ENCODE data around the gene ZNF784.
A peak's percentile ranks its signal among the peaks of the same experiment; 100 is the strongest.

The ZNF784 gene

GRCh38 chr19:55656988-55657747 lies 32.8 kb upstream of the ZNF784 start:
- DNase-seq (ENCODE audit: insufficient read length, low spot score) (no peak), FAIRE-seq (no peak)

GRCh38 chr19:55656552-55656951 lies 32.2 kb upstream of the ZNF784 start:
- DNase-seq (ENCODE audit: insufficient read length, low spot score) (no peak), FAIRE-seq (no peak)

- no peak for FAIRE-seq
These were observed 31.3 kb upstream of the ZNF784 start for GRCh38 chr19:55655648-55656040.

GRCh38 chr19:55654868-55655647 lies 30.7 kb upstream of the ZNF784 start, which contains the start of gene U2AF2:
Gene U2AF2 (plus strand): TSS chr19:55655035. CDS start chr19:55655105, 70 bp downstream.
- FAIRE-seq (peak; percentile 78), DNase-seq (ENCODE audit: insufficient read length, low spot score) (peak; percentile 83)

More at GRCh38 chr19:55655648-55656040, 31.3 kb upstream of the ZNF784 start:
- DNase-seq (ENCODE audit: insufficient read length, low spot score), result no peak

GRCh38 chr19:55654323-55654867 lies 30.0 kb upstream of the ZNF784 start:
- FAIRE-seq, result peak; percentile 90
- peak; percentile 90 for DNase-seq (ENCODE audit: insufficient read length, low spot score)

GRCh38 chr19:55653651-55654322 lies 29.4 kb upstream of the ZNF784 start:
- peak; percentile 89 for FAIRE-seq
- peak; percentile 96 for DNase-seq (ENCODE audit: insufficient read length, low spot score)

- FAIRE-seq, result no peak
- DNase-seq (ENCODE audit: insufficient read length, low spot score), result no peak
These were observed 28.2 kb upstream of the ZNF784 start for GRCh38 chr19:55652311-55653128.

GRCh38 chr19:55651236-55651635 lies 26.9 kb upstream of the ZNF784 start:
- DNase-seq (ENCODE audit: insufficient read length, low spot score) (no peak), FAIRE-seq (no peak)

- FAIRE-seq (no peak), DNase-seq (ENCODE audit: insufficient read length, low spot score) (no peak)
These were observed 26.4 kb upstream of the ZNF784 start for GRCh38 chr19:55650602-55651230.

GRCh38 chr19:55650126-55650557 lies 25.8 kb upstream of the ZNF784 start:
- DNase-seq (ENCODE audit: insufficient read length, low spot score), result no peak
- FAIRE-seq, result no peak

- FAIRE-seq (no peak), DNase-seq (ENCODE audit: insufficient read length, low spot score) (no peak)
These were observed 25.1 kb upstream of the ZNF784 start for GRCh38 chr19:55649268-55650125.

GRCh38 chr19:55648585-55649267 lies 24.4 kb upstream of the ZNF784 start:
- DNase-seq (ENCODE audit: insufficient read length, low spot score) (no peak), FAIRE-seq (no peak)

GRCh38 chr19:55647732-55648584 lies 23.6 kb upstream of the ZNF784 start, which contains the start of gene CCDC106:
Gene CCDC106 (plus strand): TSS chr19:55648212. CDS start chr19:55649047, 835 bp downstream.
- FAIRE-seq (peak; percentile 68), DNase-seq (ENCODE audit: insufficient read length, low spot score) (peak; percentile 67)

- DNase-seq (ENCODE audit: insufficient read length, low spot score), result no peak
- no peak for FAIRE-seq
These were observed 22.7 kb upstream of the ZNF784 start for GRCh38 chr19:55646889-55647731.

- FAIRE-seq (no peak), DNase-seq (ENCODE audit: insufficient read length, low spot score) (no peak)
These were observed 21.1 kb upstream of the ZNF784 start for GRCh38 chr19:55645512-55645881.

- DNase-seq (ENCODE audit: insufficient read length, low spot score) (no peak), FAIRE-seq (no peak)
These were observed 20.6 kb upstream of the ZNF784 start for GRCh38 chr19:55644842-55645511.
